Calu3 (cell line): ENCODE data around the gene CLNK. TPM values are rescaled to one million over a fixed set of nuclear protein-coding genes. Genes with fewer than 3 reads are reported as not detected.

ENCODE experiments used
- BruUV-seq: library from RNA; stranded (reverse); fragments of 400-500 nt; replicated peaks from 2 replicates; lab custom pipeline; 2021; lab: Mats Ljungman, UMichigan
- CTCF ChIA-PET: fragments of 300-600 bp; sonication (Branson Sonifier 250); formaldehyde crosslinking; loops from one replicate; lab custom pipeline; 2022; ENCODE audit warnings: antibody characterized with exemption; lab: Charles Lee
- DNase-seq: peaks from one replicate; pipeline ENCODE4 v3.0.0; 2022
- H3K27ac Mint-ChIP-seq: one replicate; pipeline ENCODE4 v1.8.0; 2022; ENCODE audit warnings: mixed read lengths; ENCODE audit not compliant: unreplicated experiment
- H3K27me3 Mint-ChIP-seq: one replicate; pipeline ENCODE4 v1.8.0; 2022; ENCODE audit warnings: mixed read lengths; ENCODE audit not compliant: unreplicated experiment
- H3K36me3 Mint-ChIP-seq: one replicate; pipeline ENCODE4 v1.8.0; 2022; ENCODE audit warnings: mild to moderate bottlenecking, moderate library complexity, mixed read lengths; ENCODE audit not compliant: insufficient read depth, unreplicated experiment
- H3K4me1 Mint-ChIP-seq: one replicate; pipeline ENCODE4 v1.8.0; 2022; ENCODE audit warnings: mild to moderate bottlenecking, low read depth, mixed read lengths; ENCODE audit not compliant: unreplicated experiment
- H3K4me3 Mint-ChIP-seq: one replicate; pipeline ENCODE4 v1.8.0; 2022; ENCODE audit warnings: mild to moderate bottlenecking, low read depth, moderate library complexity, mixed read lengths; ENCODE audit not compliant: unreplicated experiment
- H3K9me3 Mint-ChIP-seq: one replicate; pipeline ENCODE4 v1.8.0; 2022; ENCODE audit warnings: low read depth, mixed read lengths; ENCODE audit not compliant: unreplicated experiment
- intact Hi-C: fragments of 100-400 bp; cut with micrococcal nuclease; formaldehyde crosslinking; loops from one replicate; pipeline ENCODE4 v1.10.0; 2022; ENCODE audit not compliant: unreplicated experiment
- total RNA-seq: library from RNA; stranded (reverse); gene quantifications from 2 replicates; pipeline ENCODE4 v1.2.3, GENCODE V29; 2022
- TF ChIP-seq, protein P1 (sequence below): fragments of 200-600 bp; IDR thresholded peaks from one replicate; pipeline ENCODE4 v1.8.0; 2022; ENCODE audit warnings: antibody characterized with exemption; ENCODE audit not compliant: unreplicated experiment

Gene CLNK
- total RNA-seq, 1 experiment from 2014 or later: not detected

DNA sequence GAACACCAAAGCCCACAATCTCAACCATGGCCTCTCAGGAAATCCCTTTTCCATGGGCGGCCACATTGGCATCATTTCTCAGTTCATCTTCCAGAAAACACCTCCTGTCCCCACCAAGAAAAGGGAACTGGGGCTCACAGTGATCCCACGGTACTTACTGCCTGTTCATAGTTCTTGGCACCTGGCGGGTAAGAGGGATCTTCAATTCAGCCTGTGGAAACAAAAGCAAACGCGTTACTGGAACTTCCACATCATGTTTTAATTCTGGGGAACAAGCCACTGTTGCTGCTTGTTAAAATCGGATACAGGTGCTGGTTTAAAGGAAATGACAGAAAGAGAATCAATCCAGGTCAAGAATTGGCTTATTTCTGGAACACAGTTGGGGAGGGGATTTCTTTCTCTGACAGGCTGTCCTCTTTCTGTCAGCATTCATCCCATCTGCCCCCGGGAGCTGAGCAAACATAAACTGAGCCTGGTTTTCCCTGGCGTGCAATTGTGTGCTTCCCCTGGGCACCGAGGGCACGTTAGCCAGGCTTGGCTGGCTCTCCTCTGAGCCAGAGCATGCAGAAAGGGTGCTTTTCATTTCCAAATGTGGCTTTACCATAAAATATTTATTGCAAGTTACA lies 16.8 kb downstream of the CLNK start:
- no peak for DNase-seq
- no peak overlapping the region for H3K4me3 Mint-ChIP-seq
- no TSS peak for BruUV-seq
- no peak overlapping the region for H3K27ac Mint-ChIP-seq
- TF ChIP-seq, protein P1, sequence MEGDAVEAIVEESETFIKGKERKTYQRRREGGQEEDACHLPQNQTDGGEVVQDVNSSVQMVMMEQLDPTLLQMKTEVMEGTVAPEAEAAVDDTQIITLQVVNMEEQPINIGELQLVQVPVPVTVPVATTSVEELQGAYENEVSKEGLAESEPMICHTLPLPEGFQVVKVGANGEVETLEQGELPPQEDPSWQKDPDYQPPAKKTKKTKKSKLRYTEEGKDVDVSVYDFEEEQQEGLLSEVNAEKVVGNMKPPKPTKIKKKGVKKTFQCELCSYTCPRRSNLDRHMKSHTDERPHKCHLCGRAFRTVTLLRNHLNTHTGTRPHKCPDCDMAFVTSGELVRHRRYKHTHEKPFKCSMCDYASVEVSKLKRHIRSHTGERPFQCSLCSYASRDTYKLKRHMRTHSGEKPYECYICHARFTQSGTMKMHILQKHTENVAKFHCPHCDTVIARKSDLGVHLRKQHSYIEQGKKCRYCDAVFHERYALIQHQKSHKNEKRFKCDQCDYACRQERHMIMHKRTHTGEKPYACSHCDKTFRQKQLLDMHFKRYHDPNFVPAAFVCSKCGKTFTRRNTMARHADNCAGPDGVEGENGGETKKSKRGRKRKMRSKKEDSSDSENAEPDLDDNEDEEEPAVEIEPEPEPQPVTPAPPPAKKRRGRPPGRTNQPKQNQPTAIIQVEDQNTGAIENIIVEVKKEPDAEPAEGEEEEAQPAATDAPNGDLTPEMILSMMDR: no peak
- CTCF ChIA-PET: no interaction called here
- no peaks in the 10 kb centered on the region for H3K9me3 Mint-ChIP-seq
- intact Hi-C loops: no loop called here
- H3K4me1 Mint-ChIP-seq: peaks cover 11% of the 10 kb centered on the region
- H3K27me3 Mint-ChIP-seq: peaks cover 18% of the 10 kb centered on the region
- H3K36me3 Mint-ChIP-seq: no peaks in the 10 kb centered on the region

DNA sequence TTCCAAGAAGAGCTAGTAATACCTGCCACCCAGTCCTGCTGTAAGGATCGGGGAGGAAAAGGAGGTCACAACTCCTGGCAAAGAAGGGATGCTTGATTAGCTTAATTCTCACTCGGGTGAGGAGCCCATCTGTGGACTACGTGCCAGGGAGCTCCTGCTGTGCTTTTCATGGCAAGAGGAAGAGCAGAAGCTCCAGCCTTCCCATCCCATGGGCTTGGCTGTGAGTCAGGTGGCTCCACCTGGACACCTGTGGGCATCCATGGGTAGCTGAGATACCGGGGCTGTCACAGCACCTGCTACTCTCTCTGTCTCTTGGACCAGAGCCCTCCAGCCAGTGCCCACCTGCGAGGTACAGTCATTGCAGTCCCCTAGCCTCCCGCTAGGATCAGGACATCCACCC lies 18.0 kb downstream of the CLNK start:
- peaks cover 18% of the 10 kb centered on the region for H3K27me3 Mint-ChIP-seq
- H3K27ac Mint-ChIP-seq: no peak overlapping the region
- no peaks in the 10 kb centered on the region for H3K9me3 Mint-ChIP-seq
- H3K4me3 Mint-ChIP-seq: no peak overlapping the region
- CTCF ChIA-PET: no interaction called here
- DNase-seq: no peak
- intact Hi-C loops: no loop called here
- peaks cover 11% of the 10 kb centered on the region for H3K4me1 Mint-ChIP-seq
- TF ChIP-seq, protein P1: no peak
- BruUV-seq: no TSS peak
- H3K36me3 Mint-ChIP-seq: no peaks in the 10 kb centered on the region

DNA sequence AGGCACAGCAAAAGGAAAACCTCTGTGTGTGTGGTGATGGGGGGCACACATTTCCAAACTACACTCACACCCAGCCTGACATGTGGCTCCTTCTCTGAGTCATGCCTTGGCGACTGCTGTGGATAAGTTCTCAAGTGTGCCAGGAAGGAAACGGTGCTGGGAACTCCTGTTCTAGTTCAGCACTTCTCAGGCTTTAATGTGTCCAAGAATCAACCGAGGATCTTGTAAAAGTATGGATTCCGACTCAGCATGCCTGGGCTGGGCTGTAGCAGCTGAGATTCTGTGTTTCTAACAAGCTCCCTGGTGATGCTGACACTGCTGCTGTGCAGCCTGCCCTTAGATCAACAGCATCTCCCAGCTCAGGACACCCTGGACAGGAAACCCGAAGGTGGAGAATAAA lies 20.2 kb downstream of the CLNK start:
- Mint-ChIP-seq H3K36me3 (no peaks in the 10 kb centered on the region), H3K27me3 (peaks cover 16% of the 10 kb centered on the region), H3K4me3 (no peak overlapping the region), H3K27ac (no peak overlapping the region), H3K9me3 (no peaks in the 10 kb centered on the region), H3K4me1 (peaks cover 11% of the 10 kb centered on the region)
- CTCF ChIA-PET: no interaction called here
- BruUV-seq: no TSS peak
- intact Hi-C loops: no loop called here
- DNase-seq: peak; percentile 17
- TF ChIP-seq, protein P1: no peak

DNA sequence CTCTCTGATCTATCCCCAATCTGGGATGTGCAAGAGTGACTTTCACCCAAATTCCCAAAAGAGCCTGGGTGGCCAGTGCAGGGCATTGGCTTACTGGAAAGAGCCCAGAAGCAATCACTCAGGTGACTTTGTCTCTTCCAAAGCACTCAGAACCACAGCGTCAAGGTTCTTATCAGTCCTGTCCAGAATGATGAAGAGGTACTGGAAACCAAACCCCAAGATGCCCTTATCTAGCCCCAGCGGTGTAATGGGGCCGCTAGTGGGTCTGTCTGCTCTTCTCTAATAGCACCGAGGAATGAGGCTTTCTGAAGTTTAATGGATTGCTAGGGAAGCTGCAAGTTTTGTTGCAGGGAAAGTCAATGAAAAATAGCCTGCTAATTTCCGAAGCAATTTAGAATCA lies 21.6 kb downstream of the CLNK start:
- no peaks in the 10 kb centered on the region for H3K9me3 Mint-ChIP-seq
- no peak overlapping the region for H3K4me3 Mint-ChIP-seq
- intact Hi-C loops: no loop called here
- CTCF ChIA-PET: no interaction called here
- H3K36me3 Mint-ChIP-seq: no peaks in the 10 kb centered on the region
- no peak for DNase-seq
- H3K27ac Mint-ChIP-seq: no peak overlapping the region
- no TSS peak for BruUV-seq
- H3K27me3 Mint-ChIP-seq: peaks cover under 1% of the 10 kb centered on the region
- peaks cover 17% of the 10 kb centered on the region for H3K4me1 Mint-ChIP-seq
- TF ChIP-seq, protein P1: no peak
